Skeletal muscle tissue (tissue), 4 donors: ENCODE measurements around the gene MGAT1. TPM values are rescaled to one million over a fixed set of nuclear protein-coding genes. Genes with fewer than 3 reads are reported as not detected.

Experiments
- H3K27ac ChIP-seq: one replicate; pipeline ENCODE4 v1.7.0; 2013; ENCODE audit warnings: mild to moderate bottlenecking, low read depth, low read length, inconsistent platforms
- H3K27me3 ChIP-seq, 3 donors: one replicate each; pipeline ENCODE4 v1.7.0; 2013; ENCODE audit warnings: low read length in 3 of 3; ENCODE audit not compliant: control insufficient read depth in 3 of 3, insufficient read depth in 3 of 3
- H3K36me3 ChIP-seq, 3 donors: one replicate each; pipeline ENCODE4 v1.7.0; 2013; ENCODE audit warnings: low read length in 3 of 3; ENCODE audit not compliant: control insufficient read depth in 3 of 3, insufficient read depth in 3 of 3
- H3K4me1 ChIP-seq, 3 donors: one replicate each; pipeline ENCODE4 v1.7.0; 2013; ENCODE audit warnings: low read length in 3 of 3, mild to moderate bottlenecking in 3 of 3; ENCODE audit not compliant: control insufficient read depth in 3 of 3, insufficient read depth in 3 of 3
- H3K4me3 ChIP-seq, 3 donors: one replicate each; pipeline ENCODE4 v1.7.0; 2013; ENCODE audit warnings: low read length in 3 of 3
- H3K9ac ChIP-seq, 3 donors: one replicate each; pipeline ENCODE4 v1.7.0; 2013; ENCODE audit warnings: low read length in 3 of 3, mild to moderate bottlenecking in 3 of 3, moderate library complexity in 2 of 3, low read depth in 1 of 3
- H3K9me3 ChIP-seq, 3 donors: one replicate each; pipeline ENCODE4 v1.7.0; 2013; ENCODE audit warnings: low read length in 3 of 3; ENCODE audit not compliant: control insufficient read depth in 3 of 3
- total RNA-seq: library from RNA; depleted of rRNA; stranded (reverse); fragments of >200 nt; gene quantifications from one replicate; pipeline ENCODE4 v1.2.3, GENCODE V29; 2014
- donor health status: Osteomylitis.

The MGAT1 gene
- total RNA-seq, 1 donor from 2014 or later = 38.1 TPM

- Histone ChIP-seq H3K36me3 (no peaks in the 10 kb centered on the region), H3K27me3 (peaks cover 9 to 23% (median 11%) of the 10 kb centered on the region in 3 donors), H3K9me3 (no peaks in the 10 kb centered on the region), H3K4me3 (no peak within 1 kb of the TSS), H3K27ac (no peak within 1 kb of the TSS), H3K9ac (no peak within 1 kb of the TSS), H3K4me1 (no peaks in the 10 kb centered on the region)
These were observed 62.6 kb downstream of the MGAT1 start, which contains the start of gene OR2Y1 for GRCh38 chr5:180739958-180740357. TSS of gene OR2Y1 (minus strand) at chr5:180740058. CDS start at chr5:180740058, 0 bp downstream.

- H3K27ac ChIP-seq = no peak overlapping the region
- no peaks in the 10 kb centered on the region for H3K4me1 ChIP-seq
- H3K36me3 ChIP-seq = no peaks in the 10 kb centered on the region
- H3K9me3 ChIP-seq = no peaks in the 10 kb centered on the region
- peaks cover 9 to 18% (median 11%) of the 10 kb centered on the region in 3 donors for H3K27me3 ChIP-seq
- no peak overlapping the region for H3K4me3 ChIP-seq
- no peak overlapping the region for H3K9ac ChIP-seq
These were observed 63.3 kb downstream of the MGAT1 start for GRCh38 chr5:180739271-180739670.

DNA sequence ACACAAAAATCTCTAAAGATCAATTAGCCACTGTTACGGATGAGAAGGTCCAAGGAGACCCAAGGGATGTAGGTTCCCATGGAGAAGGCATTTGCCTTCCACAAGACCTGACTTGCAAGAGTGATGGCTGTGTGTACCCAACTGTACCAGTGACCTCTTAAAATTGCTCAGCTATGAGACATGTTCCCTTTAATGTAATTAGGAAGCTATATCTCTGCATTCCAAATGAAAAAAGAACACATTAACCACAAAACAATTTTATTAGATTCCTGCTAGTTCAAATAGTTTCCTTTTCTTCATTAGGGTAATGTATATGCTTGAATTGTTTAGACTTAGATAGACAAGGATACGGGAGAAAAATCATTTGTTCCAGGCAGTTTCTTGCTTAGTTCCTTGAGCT lies 66.1 kb downstream of the MGAT1 start:
- no peaks in the 10 kb centered on the region for H3K4me1 ChIP-seq
- no peaks in the 10 kb centered on the region for H3K36me3 ChIP-seq
- no peak overlapping the region for H3K9ac ChIP-seq
- H3K4me3 ChIP-seq = no peak overlapping the region
- H3K27me3 ChIP-seq = peaks cover 8 to 10% (median 9%) of the 10 kb centered on the region in 3 donors
- H3K27ac ChIP-seq = no peak overlapping the region
- H3K9me3 ChIP-seq = peaks cover 0 to 2% (median 0%) of the 10 kb centered on the region in 3 donors

Other genes starting within 250 kb of the MGAT1 start
- gene SCGB3A1, start 211.3 kb downstream of the MGAT1 start, total RNA-seq = 1.0 TPM
- 8.4 TPM for gene FLT4, start 153.2 kb downstream of the MGAT1 start, total RNA-seq
- not detected for gene OR2Y1, start 62.7 kb downstream of the MGAT1 start, total RNA-seq
- 16.2 TPM for gene ZFP62, start 58.5 kb upstream of the MGAT1 start, total RNA-seq
- gene BTNL8, start 96.4 kb upstream of the MGAT1 start, total RNA-seq = not detected
- not detected for gene BTNL3, start 186.0 kb upstream of the MGAT1 start, total RNA-seq
- 9.9 TPM for gene BTNL9, start 237.5 kb upstream of the MGAT1 start, total RNA-seq